Measurements from ENCODE around the gene LTA4H. TPM values are rescaled to one million over a fixed set of nuclear protein-coding genes. Genes with fewer than 3 reads are reported as not detected.

LTA4H gene
- total and polyA plus RNA-seq, 2 experiments from 2014 or later, result 35.0 to 90.5 TPM

DNA sequence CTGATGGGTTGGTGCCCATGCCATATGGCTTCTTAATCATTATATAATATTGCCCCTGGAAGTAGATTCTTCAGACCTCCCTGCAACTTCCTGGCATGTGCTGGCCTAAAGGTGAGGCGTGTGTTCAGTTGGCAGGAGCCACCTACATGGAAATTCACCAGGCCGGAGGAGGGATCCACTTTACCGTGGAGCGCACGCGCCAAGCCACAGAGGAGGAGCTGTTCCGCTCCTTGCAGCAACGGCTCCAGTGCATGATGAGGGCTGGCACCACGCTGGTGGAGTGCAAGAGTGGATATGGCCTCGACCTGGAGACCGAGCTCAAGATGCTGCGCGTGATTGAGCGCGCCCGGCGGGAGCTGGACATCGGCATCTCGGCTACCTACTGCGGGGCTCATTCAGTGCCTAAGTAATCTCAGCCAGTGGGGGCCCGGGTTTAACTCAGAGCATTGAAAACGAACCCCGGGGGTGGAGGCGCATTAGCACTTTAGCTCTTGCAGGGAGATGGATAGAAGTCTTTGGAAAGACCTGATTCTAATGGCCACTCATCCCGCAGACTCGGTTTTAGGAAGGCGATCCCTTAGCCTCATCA lies 78.7 kb downstream of the LTA4H start:
- H3K79me2 ChIP-seq, result no peaks in the 10 kb centered on the region
- no peaks in the 10 kb centered on the region for H3K9me2 ChIP-seq (replicated peaks; ENCODE audit: insufficient read depth)
- no peaks in the 10 kb centered on the region for H3K36me3 ChIP-seq (replicated peaks; ENCODE audit: insufficient read depth, low read depth)
- no peak overlapping the region for H3K4me2 ChIP-seq
- WGBS (ENCODE audit: low lambda C conversion rate, missing lambda C conversion rate), result 85% methylated on average over 27 of the region's 27 CpGs
- H3K4me1 ChIP-seq (ENCODE audit: insufficient read depth), result no peaks in the 10 kb centered on the region
- H3K9me3 ChIP-seq (ENCODE audit: low read depth), result no peaks in the 10 kb centered on the region
- H3K27me3 ChIP-seq, result no peaks in the 10 kb centered on the region
- DNase-seq (ENCODE audit: low spot score), result no peak
- H3K4me3 ChIP-seq, result no peak overlapping the region
- no peak overlapping the region for H3K27ac ChIP-seq
- no peak overlapping the region for H2AFZ ChIP-seq
- TF ChIP-seq EZH2phosphoT487 (IDR thresholded peaks at IDR 0.05; ENCODE audit: low read depth, severe bottlenecking, unreplicated experiment) (no peak), EZH2 (IDR thresholded peaks at IDR 0.05; ENCODE audit: borderline replicate concordance) (no peak)
- TF ChIP-seq, protein P1, sequence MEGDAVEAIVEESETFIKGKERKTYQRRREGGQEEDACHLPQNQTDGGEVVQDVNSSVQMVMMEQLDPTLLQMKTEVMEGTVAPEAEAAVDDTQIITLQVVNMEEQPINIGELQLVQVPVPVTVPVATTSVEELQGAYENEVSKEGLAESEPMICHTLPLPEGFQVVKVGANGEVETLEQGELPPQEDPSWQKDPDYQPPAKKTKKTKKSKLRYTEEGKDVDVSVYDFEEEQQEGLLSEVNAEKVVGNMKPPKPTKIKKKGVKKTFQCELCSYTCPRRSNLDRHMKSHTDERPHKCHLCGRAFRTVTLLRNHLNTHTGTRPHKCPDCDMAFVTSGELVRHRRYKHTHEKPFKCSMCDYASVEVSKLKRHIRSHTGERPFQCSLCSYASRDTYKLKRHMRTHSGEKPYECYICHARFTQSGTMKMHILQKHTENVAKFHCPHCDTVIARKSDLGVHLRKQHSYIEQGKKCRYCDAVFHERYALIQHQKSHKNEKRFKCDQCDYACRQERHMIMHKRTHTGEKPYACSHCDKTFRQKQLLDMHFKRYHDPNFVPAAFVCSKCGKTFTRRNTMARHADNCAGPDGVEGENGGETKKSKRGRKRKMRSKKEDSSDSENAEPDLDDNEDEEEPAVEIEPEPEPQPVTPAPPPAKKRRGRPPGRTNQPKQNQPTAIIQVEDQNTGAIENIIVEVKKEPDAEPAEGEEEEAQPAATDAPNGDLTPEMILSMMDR (IDR thresholded peaks at IDR 0.05; ENCODE audit: poor library complexity), result no peak
- H4K20me1 ChIP-seq (ENCODE audit: insufficient read depth, poor library complexity, severe bottlenecking), result no peaks in the 10 kb centered on the region

DNA sequence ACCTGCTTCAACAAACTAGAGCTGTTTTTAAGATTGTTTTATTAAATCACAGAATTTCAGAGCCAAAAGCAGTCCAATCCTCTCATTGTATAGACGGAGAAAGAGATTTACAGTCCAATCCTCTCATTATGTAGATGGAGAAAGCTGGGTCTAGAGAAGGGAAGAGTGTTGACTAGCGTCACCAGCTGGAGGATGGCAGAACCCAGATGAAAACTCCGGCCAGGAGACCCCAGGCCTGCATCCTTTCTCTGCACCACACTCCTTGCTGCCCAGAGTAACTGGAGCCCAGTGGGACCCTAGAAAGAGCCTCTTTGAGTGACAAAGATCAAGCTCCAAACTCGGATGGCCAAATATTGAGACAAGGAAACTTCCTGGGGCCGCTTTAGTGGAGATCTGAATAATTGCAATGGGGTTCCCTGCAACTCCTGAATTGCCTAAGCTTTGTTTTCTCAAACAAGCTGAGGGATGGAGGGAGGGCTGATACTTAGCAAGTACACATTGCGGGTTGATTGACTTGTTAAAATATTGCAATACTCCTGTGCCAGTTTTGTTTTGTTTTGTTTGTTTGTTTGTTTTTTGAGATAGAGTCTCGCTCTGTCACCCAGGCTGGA lies 79.7 kb downstream of the LTA4H start:
- H2AFZ ChIP-seq, result no peak overlapping the region
- no peaks in the 10 kb centered on the region for H4K20me1 ChIP-seq (ENCODE audit: insufficient read depth, poor library complexity, severe bottlenecking)
- no peak overlapping the region for H3K27ac ChIP-seq
- H3K36me3 ChIP-seq (replicated peaks; ENCODE audit: insufficient read depth, low read depth), result no peaks in the 10 kb centered on the region
- H3K9me3 ChIP-seq (ENCODE audit: low read depth), result no peaks in the 10 kb centered on the region
- no peak overlapping the region for H3K4me3 ChIP-seq
- H3K4me2 ChIP-seq, result no peak overlapping the region
- H3K4me1 ChIP-seq (ENCODE audit: insufficient read depth), result no peaks in the 10 kb centered on the region
- H3K9me2 ChIP-seq (replicated peaks; ENCODE audit: insufficient read depth), result no peaks in the 10 kb centered on the region
- TF ChIP-seq, protein P1 (IDR thresholded peaks at IDR 0.05; ENCODE audit: poor library complexity), result no peak
- TF ChIP-seq EZH2phosphoT487 (IDR thresholded peaks at IDR 0.05; ENCODE audit: low read depth, severe bottlenecking, unreplicated experiment) (no peak), EZH2 (IDR thresholded peaks at IDR 0.05; ENCODE audit: borderline replicate concordance) (no peak)
- DNase-seq (ENCODE audit: low spot score), result no peak
- 85% methylated on average over 7 of the region's 7 CpGs for WGBS (ENCODE audit: low lambda C conversion rate, missing lambda C conversion rate)
- peaks cover 2% of the 10 kb centered on the region for H3K27me3 ChIP-seq
- H3K79me2 ChIP-seq, result no peaks in the 10 kb centered on the region

DNA sequence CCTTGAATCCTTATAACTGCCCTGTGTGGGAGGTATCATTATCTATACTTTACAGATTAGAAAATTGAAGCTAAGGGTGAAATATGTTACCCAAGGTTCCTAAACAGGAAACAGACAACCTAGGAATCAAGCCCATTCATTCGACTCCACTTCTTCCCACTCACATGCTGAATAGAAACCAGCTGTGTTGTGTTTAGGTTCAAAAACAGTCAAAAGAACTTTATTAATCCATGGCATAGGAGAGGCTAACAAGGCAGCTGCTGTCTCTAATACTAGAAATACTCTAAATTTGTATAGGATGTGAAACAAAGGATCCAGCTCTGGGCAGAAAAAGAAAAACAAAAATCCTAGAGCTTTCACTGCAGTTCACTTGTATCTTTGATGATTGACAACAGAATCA lies 82.4 kb downstream of the LTA4H start:
- Histone ChIP-seq H3K9me2 (replicated peaks; ENCODE audit: insufficient read depth) (no peaks in the 10 kb centered on the region), H3K36me3 (replicated peaks; ENCODE audit: insufficient read depth, low read depth) (no peaks in the 10 kb centered on the region), H3K9me3 (ENCODE audit: low read depth) (no peaks in the 10 kb centered on the region), H3K4me1 (ENCODE audit: insufficient read depth) (no peaks in the 10 kb centered on the region), H3K4me2 (no peak overlapping the region), H3K4me3 (no peak overlapping the region), H3K79me2 (no peaks in the 10 kb centered on the region), H2AFZ (no peak overlapping the region), H3K27ac (no peak overlapping the region), H4K20me1 (ENCODE audit: insufficient read depth, poor library complexity, severe bottlenecking) (no peaks in the 10 kb centered on the region), H3K27me3 (peaks cover 5% of the 10 kb centered on the region)
- DNase-seq (ENCODE audit: low spot score), result no peak
- TF ChIP-seq EZH2phosphoT487 (IDR thresholded peaks at IDR 0.05; ENCODE audit: low read depth, severe bottlenecking, unreplicated experiment), result no peak
- TF ChIP-seq, protein P1 (IDR thresholded peaks at IDR 0.05; ENCODE audit: poor library complexity), result no peak
- TF ChIP-seq EZH2 (IDR thresholded peaks at IDR 0.05; ENCODE audit: borderline replicate concordance), result no peak
- 37% methylated on average over 1 of the region's 1 CpG for WGBS (ENCODE audit: low lambda C conversion rate, missing lambda C conversion rate)
